ENCODE measurements around the gene CTDSPL. TPM values are rescaled to one million over a fixed set of nuclear protein-coding genes. Genes with fewer than 3 reads are reported as not detected.
"Not testable (repeated sequence)": the region's sequence is repeated elsewhere in the genome, so short reads cannot be mapped to it uniquely, and the experiment has no call there.

Gene CTDSPL
- total RNA-seq, 1 experiment from 2014 or later, result 26.5 TPM

DNA sequence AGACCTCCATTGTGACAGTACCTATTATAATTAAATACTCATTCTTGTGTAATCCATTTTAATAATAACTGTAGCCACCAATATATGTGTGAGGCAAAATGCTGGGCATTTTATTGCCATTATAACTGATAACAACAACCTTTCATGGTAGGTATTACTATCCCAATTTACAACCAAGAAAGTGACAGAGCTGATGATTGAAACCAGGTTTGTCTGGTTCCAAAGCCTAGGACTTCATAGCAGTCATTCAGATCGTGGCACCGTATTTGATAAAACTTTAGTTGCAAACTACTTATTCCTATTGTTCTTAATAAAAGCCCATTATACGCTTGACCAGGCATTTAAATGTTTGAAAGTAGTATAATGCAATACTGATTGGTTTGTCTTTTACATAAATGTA, 102.5 kb downstream of the CTDSPL start:
- no peak for DNase-seq (ENCODE audit: low read depth)

DNA sequence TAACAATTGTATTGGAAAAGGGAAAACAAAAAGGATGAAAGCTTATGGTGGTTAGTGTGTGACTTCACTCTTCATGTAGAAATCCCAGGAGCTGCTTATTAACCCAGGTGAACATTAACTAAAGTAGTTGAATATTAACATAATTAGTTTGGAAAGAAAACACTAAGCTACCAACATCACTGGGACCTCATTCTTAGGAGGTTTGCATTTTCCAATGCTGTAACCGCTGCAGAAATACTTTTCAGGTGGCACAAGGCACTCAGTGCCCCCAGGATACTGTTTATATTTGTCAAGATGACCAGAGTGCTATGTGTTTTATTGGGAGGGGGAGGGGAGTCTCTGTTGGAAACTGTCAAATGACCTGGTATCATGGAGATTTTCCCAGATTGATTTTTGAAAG, 103.0 kb downstream of the CTDSPL start:
- DNase-seq (ENCODE audit: low read depth), result no peak

DNA sequence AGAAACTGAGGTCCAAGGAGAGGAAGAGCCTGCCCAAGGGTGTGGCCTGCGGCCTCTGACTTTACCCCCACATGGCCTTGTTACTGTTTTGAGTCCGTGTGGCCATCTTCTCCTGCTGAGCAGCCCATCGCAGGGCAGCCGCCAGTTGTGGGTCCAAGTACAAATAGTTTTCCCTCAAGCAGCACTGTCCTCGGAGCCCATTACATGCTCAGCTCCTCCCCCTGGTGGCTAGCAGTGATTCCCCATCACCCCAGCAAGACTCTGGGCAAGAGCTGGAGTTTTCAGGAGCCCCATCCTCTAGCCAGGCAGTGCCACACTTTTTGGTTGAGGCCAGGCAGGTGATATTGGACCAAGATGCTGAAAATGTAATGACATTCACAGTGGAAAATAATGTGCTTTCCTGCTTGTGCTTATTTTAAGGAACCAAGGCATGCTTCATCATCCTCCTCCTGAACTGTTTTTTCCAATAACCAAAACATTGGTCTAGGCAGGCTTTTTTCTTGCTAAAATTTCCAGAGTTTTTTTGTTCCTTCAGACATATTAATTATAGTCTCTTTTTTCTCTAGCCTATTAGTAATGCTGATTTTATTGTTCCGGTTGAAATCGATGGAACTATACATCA, 105.7 kb downstream of the CTDSPL start:
- DNase-seq (ENCODE audit: low read depth), result peak; percentile 68

DNA sequence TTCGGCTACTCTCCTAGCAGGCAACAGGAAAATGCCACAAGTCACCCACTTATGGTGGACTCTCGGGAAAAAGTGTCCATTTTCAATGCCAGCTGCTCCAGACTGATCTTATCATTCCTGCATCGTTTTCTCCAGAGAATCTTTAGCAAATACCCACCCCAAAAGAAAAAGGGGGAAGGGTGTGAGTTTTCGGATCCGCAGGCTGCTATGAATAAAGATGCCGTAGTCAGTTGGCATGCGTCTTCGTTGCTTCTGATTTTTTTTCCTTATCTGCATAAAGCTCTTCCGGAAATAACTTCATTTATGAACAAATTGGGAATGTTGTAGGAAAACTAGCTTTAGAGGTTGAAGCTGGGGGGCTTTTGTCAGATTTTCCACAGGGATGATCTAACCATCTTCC, 106.5 kb downstream of the CTDSPL start:
- DNase-seq (ENCODE audit: low read depth), result no peak

DNA sequence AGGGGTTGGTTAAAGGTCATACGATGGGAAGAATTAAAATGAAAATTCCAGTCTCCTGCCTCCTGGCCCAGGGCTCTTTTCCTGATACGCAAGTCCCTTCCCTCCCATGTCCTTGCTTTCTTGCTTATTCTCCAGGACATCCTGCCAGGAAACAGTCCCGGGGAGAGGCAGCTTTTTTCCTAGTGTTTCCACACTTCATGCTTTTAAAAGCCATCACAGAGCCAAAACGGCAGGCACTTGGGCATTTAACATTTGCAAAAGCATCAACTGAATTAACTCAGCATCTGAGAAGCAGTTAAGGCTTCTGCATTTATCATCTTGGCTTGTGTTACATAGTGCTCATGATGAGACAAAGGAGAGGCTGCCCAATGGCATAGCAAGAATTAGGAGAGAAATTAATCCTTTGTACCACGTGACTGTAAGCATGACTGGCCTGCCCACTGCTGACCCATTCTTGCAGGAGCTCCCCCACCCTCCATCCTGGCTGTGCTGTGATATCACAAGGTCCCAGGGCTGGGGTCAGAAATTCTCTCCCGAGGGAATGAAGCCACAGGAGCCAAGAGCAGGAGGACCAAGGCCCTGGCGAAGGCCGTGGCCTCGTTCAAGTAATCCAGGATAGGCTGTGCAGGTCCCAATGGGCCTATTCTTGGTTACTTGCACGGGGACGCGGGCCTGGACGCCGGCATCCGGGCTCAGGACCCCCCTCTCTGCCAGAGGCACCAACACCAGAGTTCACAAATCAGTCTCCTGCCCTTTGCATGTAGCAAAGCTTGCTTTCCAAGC, 107.3 kb downstream of the CTDSPL start:
- DNase-seq (ENCODE audit: low read depth), result peak; percentile 84

DNA sequence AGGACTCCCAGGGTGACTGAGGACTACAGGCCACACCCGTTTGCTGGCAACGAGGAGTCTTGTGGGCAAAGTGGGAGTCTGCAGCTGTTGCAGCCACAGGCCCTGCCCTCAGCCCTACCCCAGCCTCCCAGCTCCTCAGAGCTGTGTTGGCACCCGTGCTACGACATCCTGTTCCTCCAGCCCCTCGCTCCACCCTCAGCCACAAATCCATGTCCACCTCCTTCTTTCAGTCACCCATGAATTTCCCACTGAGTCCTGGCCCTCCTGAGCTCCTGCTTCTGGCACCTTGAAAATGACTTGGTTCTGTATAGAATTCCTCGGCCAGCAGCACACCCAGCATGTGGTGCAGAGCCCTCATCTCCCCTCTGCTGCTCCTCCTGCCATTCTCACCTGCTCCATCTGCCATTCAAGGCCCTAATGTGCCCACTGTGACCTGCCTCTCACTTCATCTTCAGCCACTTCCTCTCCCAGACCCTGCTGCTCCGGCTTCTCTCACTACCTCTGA, 108.0 kb downstream of the CTDSPL start:
- DNase-seq (ENCODE audit: low read depth), result peak; percentile 96

DNA sequence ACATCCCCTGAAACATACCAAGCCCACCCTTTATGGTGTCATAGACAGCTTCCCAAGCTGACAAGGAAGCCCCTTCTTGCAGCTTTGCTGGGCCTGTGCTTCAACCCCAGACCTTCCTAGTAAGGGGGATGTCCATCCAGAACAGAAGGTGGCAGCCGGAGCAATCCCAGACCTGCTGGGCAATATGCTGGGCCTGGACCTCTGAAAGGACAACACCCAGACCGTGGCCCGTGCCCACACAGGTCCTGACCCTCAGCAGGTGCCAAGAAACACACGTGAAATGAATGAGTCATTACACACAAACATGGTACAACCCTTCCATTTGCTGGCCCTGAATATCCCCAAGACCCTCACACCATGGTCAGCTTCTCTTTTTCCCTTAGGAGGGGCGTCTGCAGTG, 109.1 kb downstream of the CTDSPL start:
- DNase-seq (ENCODE audit: low read depth), result peak; percentile 27

DNA sequence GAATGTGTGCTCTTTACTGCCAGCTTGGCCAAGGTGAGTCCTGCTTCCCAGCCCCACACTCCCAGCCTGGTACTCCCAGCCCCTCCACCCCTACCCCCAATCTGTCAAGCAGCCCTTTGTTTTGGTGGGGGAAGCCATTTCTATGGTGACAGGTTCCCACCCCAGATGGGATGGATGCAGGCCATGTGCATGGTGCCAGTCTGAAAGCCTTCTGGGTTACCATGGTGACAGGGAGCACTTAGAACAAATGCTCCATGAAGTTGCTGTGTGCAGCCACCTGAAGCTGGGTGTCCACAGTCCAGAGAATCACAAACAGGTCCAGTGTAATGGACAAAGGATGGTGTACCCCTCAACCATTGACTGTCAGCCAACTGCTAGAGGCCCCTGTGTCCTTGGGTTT, 109.8 kb downstream of the CTDSPL start:
- DNase-seq (ENCODE audit: low read depth), result no peak

DNA sequence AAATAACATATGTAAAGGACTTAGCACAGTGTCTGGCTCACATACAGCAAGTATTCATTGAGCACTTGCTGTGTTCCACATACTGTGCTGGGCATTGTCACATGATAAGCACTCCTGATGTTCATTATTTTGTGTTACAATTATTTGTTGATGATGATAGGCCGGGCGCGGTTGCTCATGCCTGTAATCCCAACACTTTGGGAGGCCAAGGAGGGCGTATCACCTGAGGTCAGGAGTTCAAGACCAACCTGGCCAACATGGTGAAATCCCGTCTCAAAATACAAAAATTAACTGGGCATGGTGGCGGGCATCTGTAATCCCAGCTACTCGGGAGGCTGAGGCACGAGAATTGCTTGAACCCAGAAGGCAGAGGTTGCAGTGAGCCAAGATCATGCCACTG, 110.4 kb downstream of the CTDSPL start:
- DNase-seq (ENCODE audit: low read depth), result not testable (repeated sequence)

DNA sequence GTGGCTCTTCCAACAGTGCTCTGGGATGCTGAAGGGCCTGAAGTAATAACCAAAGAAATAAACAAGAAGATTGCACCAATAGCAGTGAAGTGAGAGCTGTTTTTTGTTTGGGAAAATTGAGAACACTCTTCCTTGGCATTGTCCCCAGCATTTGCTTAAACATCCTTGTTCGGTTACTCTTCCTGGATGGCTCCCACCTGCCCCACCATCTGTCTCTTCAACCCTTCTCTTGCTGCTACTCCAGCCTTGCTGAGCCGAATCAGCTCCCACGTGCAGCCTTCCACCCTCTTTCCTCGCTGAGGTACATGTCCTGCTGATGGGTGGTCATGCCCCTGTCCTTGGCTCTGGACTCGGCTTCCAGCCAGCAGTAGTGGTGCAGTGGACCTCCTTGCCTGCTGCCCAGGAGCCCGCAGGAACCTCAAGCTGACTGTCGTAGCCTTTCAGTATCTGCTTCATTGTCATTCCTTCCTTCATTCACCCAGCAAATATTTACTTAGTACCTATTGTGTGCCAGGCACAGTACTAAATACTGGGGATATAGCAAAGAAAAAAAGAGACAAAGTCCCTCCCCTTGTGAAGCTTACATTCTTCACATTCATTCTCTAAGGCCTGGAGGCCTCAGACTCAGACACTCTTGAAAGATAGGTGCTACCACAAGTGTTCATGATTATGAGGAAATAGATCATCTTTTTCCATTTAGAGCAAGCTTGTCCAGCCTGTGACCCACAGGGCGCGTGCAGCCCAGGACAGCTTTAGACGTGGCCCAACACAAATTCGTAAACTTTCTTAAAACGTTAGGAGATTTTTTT, 111.8 kb downstream of the CTDSPL start:
- DNase-seq (ENCODE audit: low read depth), result no peak

DNA sequence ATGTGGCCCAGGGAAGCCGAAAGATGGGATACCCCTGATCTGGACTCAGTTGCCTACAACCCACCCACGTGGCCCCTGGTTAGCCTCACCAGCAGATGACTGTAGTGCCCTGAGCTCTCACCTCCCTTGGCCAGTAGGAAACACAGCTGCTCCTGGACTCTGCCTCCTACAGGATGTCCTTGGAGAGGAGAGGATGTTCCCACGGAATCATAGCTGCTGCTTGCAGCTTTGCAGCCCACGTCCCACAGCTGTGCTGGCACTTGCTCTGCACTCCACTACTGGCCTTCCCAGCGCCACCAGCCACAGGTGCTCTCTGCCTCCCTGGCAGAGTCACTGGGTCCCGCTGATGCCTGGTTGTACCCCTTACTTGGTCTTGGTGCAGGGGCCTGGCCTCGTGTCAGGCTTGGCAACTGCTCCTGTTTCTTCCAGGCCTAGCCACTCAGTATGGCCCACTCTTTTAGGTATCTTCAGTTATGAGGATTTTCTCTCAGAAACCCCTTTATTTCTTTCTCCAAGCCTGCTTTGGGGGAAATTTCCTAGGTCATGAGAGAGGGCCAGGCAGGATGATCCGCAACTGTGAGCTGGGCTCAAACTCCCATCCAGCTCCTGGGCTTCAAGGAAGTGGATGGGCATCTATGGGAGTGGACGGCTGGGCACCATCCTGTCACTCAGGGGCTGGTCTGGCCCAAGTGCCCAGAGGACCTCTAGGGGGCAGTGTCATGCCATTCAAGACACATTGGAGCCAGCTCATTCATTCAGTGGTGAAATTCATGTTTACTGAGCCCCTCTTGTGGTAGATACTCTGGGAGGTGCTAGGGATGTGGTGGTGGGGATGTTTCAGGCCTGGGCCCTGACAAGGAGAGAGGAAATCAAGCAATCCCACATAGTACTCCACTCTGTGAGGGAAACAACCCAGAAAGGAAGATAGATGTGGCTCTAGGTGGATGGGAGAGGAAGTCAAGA, 112.7 kb downstream of the CTDSPL start:
- peak; percentile 75 for DNase-seq (ENCODE audit: low read depth)

DNA sequence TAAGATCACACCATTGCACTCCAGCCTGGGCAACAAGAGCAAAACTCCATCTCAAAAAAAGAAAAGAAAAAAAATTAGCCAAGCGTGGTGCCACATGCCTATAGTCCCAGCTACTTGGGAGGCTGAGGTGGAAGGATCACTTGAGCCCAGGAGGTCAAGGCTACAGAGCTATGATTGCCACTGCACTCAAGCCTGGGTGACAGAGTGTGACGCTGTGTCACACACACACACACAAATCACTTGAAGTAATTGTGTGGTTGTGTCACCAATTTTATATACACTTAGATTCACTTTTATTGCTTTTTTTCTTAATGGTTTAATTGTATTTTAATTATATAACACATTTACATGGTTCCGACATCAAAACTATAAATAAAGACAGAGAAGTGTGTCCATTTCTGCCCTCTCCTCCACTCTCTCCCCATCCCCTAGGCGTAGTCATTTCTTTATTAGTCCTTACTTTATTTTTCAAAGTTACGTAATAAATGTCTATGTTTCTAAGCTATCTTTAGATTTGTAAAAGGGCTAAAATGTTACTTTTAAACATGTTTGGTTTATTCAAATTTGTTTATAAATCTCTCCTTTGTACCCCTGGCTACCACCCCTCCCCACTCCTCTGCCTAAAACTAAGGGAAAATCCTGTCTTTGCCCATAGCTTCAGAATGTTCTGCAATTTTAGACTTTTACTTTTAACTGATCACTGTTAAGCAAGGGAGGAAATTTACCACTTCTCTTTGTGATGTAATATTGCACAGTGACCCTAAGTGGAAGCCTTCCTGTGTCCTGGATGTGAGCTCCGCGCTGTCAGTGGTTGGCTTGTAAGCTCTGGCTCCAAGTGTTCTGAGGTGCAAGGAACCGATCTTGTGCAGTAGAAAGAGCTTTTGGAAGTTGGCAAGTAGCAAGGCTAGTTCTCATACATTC, 118.1 kb downstream of the CTDSPL start:
- DNase-seq (ENCODE audit: low read depth), result no peak

DNA sequence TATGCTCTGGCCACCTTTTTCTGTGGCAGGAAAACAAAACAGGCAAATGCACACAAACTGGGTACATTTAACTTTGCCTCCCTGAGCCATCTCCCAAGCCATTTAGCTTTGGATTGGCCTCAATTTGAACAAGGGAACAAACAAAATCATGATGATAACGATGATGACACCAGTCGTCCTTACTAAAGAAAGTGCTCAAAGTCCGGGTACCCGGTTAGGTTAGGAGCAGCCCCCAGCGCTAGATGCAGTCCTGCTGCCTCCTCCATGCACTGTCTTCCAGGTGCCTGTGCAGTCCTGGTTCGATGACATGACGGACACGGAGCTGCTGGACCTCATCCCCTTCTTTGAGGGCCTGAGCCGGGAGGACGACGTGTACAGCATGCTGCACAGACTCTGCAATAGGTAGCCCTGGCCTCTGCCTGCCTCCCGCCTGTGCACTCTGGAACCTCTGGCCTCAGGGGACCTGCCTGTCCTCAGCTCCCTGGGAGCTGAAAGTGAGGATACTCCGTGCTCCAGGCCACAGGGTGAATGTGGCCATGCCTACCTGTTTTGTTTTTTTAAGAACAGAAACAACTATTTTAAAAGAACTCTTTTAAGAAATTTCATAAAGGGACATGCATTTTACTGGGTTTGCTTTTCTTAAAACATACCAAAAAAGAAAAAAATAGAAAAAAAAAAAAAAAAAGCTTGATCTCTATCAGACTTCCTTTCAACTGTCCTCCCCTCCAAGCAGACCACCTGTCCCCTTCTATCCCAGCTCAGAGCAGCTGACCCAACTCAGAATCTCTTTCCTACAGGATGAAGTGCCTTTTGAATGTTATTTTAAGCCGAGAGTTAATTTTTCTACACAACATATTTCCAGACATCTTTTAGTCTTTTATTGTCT, 119.0 kb downstream of the CTDSPL start:
- peak; percentile 55 for DNase-seq (ENCODE audit: low read depth)

DNA sequence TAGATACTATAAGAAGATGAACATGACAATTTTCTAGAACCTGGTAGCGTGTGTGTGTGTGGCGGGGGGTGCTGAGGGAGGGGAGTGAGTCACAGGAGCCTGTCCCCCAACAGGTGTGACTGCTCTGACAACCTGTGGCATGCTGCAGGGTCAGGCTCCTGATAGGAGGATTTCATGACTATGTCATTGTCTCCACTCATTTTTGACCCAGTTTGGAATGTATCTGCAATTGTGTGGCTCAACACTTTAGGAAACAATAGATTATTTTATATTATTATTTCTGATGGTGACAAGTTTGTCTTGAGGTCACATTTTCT, 119.6 kb downstream of the CTDSPL start:
- DNase-seq (ENCODE audit: low read depth), result peak; percentile 60

DNA sequence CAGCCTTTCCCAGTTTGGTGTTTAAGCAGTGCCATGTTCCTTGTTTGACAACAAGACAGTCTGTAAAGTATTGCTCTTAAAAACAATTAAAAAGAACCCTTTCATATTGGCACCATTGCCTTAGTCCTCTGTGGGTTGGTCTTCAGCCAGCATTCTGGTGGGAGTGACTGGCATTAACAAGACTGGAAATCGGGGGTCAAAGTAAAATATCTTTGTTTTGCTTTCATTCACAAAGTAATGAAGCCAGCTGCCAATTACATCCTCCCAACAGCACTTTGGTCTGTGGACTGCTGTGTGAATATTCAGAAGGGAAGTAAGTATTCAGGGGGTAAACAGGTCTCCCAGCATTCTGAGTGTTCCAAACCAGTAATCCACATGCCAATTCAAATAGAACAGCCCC, 120.7 kb downstream of the CTDSPL start:
- no peak for DNase-seq (ENCODE audit: low read depth)

DNA sequence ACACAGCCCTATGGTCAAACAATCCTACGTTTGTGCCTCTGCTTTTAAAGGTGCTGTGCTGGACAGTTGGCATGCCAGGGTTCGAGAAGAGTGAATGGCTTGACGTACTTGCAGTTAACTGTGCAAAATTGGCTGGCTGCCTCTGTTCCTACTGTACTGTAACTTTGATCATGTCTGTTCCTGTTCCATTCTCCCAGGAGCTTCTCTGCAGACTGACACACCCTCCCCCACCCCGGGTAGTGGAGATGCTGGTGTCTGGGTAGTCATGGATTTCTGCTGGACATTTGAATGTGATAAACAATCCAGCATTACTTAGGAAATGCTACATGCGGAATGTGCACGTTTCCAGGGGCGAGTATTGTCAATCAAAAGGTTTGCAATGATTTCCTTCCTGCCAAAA, 122.4 kb downstream of the CTDSPL start:
- DNase-seq (ENCODE audit: low read depth), result no peak

DNA sequence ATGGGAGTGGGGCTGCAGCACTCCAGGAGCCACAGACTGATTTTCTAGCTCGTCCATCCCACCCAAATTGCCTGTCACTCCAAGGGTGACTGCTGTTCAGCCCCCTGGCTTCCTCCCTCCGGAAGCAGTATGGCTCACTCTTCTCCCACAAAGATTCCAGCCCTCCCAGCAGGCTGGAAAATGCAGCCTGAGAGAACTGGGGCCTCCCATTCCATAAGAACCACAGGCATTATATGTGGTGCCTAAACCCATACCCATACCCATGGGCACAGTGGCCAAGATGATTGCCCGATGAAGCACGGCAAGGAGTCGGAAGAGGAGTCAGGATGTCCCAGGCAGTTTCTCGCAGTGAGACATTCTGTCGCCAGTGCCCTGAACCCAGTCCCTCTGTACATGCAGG, 122.9 kb downstream of the CTDSPL start:
- DNase-seq (ENCODE audit: low read depth), result no peak

DNA sequence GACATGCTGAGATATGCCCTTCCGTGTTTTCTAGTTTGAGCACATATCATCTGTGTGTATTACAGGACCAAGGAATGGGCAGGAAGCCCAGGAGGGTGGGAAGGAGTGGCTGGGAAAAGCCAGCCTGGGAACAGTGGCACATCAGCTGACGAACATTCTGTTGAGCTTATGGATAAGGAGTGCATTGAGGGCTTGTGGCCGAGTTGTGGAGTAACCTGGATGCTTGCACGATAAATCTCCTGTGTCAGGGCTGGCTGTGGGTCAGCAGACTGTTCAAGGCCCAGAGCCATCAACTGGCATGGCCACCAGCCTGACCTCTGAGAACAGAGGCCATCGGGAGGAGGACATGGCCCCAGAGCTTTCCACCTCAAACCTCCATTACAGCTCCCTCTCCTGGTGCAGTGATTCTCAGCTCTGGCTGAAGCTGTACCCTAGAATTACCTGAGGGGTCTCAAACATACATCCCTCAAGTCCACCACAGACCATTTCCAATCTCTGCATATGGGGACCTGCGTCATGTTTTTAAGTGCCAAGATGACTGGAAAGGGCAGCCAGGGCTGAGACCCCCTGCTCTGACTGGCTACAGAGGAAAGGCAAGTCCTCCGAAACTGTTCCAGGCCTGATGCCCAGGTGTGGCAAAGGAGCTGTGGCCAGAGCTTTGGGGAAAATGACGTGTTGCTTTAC, 124.1 kb downstream of the CTDSPL start:
- DNase-seq (ENCODE audit: low read depth), result no peak
